H4 (cell line): ENCODE measurements around the gene NPAS2. TPM values are rescaled to one million over a fixed set of nuclear protein-coding genes. Genes with fewer than 3 reads are reported as not detected.

Experiments
- DNase-seq: peaks from one replicate; pipeline ENCODE4 v3.0.0-alpha.2; 2015; ENCODE audit warnings: low spot score
- total RNA-seq: library from RNA; depleted of rRNA; stranded (reverse); fragments of >200 nt; shearing (Covaris generic); gene quantifications from 2 replicates; pipeline ENCODE4 v1.2.3, GENCODE V29; 2014

NPAS2 gene
- total RNA-seq, 1 experiment from 2014 or later: 2.8 TPM

DNA sequence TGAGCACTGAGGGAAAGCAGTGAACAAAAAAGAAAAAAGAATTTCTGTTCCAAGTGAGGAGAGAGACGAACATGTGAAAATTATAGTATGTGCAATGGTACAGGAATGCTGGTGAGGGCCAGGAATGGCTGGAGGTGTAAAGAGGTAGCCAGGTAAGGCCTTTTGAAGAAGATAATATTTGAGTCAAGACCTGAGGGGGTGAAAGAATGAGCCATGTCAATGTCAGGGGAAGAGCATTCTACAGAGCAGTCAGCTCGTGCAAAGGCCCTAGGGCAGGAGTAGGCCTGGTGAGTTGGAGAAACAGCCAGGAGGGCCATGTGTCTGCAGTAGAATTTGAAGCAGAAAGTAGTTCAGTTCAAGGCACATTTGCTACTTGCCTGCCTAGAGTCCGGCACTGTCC lies 169.7 kb downstream of the NPAS2 start:
- no peak for DNase-seq

DNA sequence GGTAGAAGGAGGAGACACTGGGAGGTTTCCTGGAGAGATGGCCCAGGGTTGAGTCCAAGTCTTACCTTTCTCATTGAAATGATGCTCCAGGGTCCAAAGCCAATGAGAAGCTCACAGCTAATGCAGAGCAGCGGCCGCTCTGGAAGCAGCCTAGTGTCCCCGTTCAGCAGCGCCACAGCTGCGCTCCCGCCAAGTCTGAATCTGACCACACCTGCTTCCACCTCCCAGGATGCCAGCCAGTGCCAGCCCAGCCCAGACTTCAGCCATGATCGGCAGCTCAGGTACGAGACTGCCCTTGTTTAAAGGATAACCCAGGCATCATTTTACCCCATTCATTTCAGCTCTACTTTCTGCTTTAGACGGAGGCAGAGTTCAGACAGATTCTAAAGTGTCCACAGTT lies 170.2 kb downstream of the NPAS2 start:
- no peak for DNase-seq

DNA sequence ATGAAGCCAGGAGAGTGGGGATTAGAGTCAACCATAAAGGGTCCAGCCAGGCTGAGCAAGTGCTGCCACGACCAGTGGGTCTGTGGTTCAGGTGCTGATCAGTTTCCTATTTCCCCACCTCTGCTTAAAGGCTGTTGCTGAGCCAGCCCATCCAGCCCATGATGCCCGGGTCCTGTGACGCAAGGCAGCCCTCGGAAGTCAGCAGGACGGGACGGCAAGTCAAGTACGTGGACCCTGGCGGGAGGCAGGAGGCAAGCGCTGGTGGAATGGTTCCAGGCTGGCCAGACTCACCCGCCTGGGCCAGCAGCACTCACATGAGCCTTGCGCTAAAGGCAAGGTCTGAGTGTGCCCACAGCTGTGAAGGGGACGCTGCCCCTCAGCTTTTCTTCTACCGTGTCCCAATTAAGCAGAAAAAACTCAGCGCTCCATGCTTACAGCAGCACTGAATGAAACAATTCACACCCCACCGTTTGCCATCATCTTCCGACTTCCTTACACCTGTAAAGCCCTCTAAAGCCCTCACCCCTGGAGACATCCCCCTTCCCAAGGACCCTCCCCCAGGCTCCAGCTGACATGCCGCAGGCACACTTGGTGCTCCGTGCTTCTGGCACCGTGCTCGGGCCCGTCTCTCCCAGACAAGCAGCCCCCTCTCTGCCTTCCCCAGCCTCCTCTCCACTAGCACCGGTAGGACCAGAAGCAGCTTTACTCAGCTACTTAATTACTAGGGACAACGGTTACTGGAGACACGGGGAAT lies 170.9 kb downstream of the NPAS2 start:
- no peak for DNase-seq

DNA sequence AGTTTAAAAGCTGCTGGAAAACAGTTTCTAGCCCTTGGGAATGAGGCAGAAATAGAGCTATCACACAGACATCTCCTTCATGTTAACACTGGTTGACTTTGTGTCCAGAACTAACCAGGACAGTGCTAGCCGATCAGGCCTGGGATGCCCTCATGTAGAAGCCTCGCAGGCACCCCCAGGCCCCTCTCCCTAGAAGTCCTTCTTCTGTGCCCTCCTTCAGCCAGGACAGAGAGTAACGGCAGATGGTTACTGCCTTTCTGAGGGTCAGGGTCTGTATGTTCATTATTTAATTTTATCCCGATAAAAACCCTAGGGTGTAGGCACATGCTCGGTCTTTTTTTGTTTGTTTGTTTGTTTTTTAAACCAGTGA lies 171.4 kb downstream of the NPAS2 start:
- no peak for DNase-seq

DNA sequence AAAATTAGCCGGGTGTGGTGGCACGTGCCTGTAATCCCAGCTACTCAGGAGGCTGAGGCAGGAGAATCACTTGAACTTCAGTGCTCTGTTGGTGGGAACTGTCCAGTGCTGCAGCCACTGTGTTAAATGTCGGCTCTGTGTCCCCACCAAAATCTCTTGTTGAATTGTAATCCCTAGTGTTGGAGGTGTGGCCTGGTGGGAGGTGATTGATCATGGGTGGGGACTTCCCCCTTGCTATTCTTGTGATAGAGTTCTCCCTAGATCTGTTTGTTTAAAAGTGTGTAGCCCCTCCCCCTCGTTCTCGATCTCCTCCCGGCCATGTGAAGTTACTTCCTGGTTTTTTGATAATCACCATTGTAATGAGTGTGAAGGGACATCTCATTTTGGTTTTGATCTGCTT lies 172.3 kb downstream of the NPAS2 start:
- DNase-seq: no peak

DNA sequence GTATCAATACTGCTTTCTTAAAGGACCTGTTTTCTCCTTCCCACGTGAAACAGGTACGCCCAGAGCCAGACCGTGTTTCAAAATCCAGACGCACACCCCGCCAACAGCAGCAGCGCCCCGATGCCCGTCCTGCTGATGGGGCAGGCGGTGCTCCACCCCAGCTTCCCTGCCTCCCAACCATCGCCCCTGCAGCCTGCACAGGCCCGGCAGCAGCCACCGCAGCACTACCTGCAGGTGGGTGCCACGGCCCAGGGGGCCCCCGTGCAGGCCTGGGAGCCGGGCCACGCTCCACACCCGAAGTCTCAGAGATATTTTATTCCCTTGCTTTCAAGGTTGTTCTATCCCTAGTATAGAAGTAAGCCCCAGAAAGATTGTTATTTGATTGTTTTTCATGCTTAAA lies 173.4 kb downstream of the NPAS2 start:
- DNase-seq: no peak

DNA sequence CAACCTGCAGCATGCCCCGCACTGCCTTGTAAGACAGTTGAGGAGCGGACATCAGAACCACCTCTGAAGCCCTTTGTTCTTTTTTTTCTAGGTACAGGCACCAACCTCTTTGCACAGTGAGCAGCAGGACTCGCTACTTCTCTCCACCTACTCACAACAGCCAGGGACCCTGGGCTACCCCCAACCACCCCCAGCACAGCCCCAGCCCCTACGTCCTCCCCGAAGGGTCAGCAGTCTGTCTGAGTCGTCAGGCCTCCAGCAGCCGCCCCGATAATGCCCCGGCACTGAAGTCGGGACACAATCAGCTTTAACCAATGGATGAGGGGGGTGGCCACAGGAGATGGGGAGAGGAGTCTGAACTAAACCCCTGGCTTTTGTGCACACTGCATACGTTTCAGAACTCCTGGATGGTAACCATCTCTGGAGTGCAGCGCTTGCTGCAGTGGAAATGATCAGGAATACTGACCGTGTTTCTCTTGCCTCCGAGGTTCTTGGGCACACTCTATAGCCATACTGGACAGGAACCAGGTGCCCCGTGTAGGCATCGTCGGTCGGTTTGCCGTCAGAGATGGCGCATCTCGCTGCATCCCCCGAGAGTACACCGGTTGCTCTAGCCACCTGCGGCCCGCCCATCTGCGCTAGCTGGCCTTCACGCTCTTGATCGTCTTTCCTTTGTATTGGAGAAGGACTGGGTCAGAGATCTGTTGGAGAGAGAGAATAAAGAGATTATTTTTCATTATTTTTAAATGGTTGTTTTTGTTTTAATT lies 175.6 kb downstream of the NPAS2 start:
- DNase-seq: no peak

DNA sequence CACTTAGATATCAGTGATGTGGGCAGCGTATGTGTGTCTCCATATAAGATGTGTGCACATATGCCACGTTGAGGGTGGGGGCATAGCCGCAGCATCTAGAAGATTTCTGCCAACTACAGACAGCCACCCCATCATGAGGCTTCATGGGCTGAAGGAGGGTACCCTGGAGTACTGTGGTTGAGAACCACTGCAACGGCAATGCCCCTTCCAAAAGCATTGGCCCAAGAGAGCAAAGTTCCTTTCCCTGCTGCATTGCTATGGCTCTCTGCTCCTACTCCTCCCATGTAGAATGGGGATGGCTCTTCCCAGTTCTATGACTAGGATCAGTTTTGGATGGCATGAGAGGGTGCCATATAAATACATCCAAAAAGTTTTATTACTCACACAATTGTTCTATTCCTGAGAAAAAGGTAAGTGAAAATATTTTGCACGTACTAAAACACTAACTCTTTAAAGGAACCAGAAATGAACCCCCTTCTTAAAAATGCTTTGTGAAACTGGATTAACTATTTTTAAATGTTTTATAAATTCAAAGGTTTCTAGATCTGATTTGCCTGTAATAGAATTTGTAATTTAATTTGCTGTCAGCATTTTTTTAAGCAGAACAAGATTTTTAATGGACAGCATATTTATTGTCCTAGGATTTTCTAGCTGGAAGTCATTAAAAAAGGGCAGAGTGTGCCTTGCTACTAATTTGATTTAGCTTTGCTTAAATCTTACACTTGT lies 177.7 kb downstream of the NPAS2 start:
- no peak for DNase-seq

DNA sequence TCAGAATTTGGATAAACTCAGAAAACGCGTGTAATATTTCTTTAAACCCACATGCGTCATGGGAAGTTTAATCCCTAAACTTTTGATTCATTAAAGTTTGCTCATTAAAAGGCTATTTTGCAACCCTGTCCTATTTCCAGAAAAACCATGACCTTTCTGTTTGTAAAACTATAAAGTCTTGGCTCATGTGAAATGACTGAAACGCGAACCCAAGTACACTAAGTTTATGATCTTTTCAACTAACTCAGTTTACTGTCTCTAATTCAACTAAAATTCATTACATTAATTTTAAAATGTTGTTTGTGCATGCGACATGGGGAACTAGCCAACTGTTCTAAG lies 178.3 kb downstream of the NPAS2 start:
- no peak for DNase-seq

DNA sequence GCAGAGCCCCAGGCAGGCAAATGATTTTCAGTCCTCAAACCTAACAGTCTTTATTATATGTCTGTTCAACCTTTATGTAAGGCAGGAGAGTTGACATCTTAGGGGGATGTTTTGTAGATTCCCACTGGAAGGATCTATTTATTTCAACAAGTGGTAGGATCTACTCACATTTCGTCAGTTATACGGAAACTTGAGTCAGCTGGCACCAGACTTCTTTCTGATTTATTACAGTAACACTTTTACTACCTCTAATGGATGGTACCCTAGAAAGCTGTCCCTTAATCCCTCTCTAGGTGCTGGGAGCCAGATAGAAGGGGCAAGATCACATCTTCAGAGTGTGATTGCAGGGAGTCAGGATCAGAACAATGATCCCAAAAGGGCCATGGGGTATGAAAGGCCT lies 180.1 kb downstream of the NPAS2 start:
- no peak for DNase-seq

DNA sequence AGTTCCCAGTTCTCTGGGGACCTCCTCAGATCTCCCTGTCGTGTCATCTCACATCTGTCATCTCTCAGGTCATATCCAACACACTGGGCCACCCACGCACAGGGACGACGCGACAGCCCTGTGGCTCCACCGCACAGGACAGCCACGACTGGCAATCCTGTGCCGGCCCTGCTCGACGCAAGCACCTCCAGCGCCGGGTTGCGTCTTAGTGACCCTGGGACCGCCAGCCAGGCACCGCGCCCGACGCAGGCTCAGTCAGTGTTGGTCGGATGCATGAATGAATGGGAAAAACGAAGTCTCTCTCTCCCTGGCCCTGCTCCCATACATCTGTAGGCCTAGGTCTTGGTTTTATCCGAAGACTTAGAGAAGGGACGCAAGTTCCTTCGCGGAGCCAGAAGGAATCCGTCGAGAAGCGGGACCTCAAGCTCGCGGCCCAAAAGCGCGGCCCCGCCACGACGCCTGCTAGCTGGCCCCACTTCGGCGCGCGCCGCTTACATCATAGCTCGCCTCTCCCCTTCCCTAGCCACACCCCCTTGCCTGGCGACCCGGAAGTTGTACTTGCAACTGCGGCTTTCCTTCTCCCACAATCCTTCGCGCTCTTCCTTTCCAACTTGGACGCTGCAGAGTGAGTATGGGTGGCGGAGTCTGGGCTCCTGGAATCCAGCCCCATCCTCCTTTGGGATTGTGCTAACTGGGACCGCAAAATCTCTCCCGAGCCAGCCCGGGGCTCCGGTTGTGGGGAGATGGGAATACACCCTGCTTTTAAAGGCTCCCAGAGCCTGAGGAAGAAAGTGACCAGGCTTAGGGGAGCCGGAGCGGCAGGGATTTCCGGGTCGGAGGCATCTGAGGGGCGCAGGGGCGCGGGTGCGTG lies 182.0 kb downstream of the NPAS2 start, which contains the start of gene RPL31:
Gene RPL31 (plus strand): TSS at position 599 of the 871 bp plus-strand sequence. CDS start 413 bp downstream, outside the sequence.
- peak; percentile 97 for DNase-seq

DNA sequence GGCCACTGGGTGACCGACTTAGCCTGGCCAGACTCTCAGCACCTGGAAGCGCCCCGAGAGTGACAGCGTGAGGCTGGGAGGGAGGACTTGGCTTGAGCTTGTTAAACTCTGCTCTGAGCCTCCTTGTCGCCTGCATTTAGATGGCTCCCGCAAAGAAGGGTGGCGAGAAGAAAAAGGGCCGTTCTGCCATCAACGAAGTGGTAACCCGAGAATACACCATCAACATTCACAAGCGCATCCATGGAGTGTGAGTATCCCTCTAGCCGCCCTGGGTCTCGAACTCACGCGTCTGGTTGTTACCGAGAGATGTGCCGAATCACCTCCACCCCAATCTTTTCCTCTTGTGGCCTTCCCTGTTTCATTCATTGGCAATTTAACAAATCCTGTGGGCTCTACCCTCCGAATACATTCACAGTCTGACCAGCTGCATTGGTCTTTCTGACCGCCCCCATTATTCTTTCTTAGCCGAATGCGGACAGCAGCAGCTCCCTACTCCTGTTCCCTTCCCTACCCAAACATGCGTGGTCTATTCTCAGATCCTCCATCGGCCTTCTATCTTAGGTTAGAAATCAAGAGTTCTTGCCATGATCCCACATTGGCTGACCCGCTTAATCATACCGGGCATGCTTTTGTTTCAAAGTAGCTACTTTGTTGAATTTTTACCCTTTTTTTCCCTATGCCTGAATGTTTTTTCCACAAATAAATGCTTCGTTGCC lies 182.8 kb downstream of the NPAS2 start:
- DNase-seq: no peak

DNA sequence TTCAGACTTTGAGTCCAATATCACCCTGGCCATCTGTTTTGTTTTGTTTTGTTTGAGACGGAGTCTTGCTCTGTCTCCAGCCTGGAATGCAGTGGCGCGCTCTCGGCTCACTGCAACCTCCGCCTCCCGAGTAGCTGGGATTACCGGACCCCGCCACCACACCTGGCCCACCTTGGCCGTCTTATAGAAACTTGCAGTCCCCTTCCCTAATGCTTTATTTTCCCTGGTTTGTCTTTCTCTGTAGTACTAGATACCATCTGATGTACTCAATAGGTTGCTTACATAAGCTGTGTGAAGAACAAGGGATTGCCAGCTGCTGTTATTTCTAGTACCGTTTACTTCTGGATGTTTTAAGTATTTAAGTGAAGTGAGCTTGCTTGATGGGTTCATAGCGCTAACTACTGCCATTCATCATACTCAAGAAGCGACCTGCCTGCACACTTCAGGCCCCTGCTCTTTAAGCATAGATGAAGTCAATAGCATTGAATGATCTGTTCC lies 183.4 kb downstream of the NPAS2 start:
- no peak for DNase-seq

DNA sequence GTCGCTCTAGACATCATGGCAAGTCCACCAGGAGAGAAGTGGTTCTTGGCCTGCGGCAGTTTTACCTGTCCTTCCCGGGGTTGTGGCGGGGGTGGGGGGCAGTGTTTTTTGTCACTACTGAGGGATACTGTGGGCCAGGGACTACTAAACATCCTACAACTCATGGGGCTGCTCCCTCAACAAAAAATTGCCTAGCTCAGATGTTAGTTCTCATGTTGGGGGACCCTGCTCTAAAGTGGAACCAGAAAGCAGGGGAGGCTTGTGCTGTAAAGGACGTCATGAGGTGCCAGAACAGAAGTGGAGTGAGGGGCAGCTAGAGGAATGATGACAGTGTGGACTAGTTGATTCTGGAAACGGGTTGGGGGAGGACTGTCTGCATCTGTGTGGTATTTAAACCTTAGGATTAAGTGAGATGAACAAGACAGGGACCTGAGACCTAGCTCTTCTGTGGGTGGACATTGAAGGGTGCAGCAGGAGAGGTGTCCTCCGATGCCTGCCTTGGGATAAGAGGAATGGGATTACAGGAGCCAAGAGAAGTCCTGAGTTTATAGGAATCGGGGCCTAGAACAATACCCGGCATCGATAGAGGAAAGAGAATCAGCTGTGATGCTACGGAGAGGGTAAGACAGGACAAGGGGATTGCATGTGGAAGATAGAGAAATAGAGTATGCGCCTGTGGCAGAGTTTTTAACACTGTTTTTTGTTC lies 184.8 kb downstream of the NPAS2 start:
- DNase-seq: no peak

DNA sequence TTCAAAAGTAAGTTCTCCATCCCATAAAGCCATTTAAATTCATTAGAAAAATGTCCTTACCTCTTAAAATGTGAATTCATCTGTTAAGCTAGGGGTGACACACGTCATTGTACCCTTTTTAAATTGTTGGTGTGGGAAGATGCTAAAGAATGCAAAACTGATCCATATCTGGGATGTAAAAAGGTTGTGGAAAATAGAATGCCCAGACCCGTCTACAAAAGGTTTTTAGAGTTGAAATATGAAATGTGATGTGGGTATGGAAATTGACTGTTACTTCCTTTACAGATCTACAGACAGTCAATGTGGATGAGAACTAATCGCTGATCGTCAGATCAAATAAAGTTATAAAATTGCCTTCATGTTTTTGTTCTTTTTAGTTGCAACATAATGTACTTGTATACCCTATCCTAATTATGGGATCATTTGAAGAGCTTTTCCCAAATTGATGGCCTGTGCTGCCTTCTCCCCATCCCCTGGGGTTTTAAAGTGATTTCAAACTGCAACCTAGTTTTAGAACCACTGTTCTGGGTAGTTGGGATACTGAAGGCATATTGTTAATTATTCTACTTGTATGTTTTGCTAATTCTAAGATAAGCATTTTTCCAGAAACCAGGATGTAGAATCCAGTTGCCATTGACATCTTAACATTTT lies 186.3 kb downstream of the NPAS2 start:
- DNase-seq: no peak

DNA sequence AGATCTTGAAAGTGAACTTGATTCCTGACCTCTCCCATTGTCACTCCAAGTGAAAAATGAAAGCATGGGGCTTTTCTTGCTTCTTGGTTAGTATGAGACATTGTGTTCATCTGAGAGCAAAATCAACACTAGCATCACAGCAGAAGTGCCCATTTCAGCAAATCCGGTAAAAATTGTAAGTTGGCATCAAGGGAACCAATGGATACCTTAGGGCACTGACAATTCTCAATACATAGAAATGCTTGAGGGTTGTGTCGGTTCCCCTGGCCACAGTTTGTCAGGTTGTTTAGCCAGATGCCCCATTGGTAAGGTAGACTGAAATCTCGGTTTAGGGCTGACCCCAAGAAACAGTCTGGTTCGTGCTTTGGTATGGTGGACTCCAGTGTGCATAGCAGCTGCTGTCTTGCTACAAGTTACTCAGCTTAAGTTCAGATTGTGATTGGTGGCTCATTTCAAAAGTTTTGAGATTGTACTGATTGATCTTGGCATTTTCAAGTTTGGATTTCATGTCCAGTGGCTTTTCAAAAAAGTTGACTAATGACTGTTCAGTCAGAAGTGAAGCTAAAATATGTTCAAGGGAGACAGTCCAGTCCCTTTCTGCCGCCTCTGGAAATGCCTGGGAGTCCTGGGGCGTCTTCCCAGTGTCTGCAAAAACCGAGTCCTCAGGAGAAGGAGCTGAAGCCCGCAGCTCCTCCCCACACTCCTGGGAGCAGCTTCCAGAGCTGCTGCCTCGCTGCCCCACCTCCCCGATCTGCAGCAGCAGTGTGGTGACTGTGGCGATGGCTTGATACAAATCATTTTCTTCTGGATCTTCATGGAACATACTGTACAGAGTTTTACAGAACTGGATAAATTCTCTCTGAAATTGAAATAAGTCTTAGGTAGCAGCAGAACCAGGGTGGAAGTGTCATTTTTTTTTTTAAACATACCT lies 187.7 kb downstream of the NPAS2 start:
- no peak for DNase-seq

DNA sequence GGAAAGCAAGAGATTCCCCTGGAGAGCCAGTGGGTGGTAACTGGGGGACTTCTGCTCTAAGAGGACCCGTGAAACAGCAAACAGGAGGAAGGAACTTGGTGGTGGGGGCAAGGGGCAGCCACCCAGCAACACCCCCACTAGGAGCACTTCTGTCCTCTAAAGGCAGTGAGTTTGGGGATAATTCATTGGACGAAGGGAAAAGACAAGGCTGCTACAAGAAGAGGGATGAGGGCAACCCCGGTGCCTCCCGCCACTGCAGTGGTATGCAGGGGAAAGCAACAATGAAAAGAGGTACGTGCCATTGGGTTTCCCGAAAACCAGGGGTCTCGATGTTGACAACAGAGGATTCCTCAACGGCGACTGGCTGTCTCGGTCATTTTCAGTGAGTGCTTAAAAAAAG lies 191.2 kb downstream of the NPAS2 start:
- DNase-seq: no peak

DNA sequence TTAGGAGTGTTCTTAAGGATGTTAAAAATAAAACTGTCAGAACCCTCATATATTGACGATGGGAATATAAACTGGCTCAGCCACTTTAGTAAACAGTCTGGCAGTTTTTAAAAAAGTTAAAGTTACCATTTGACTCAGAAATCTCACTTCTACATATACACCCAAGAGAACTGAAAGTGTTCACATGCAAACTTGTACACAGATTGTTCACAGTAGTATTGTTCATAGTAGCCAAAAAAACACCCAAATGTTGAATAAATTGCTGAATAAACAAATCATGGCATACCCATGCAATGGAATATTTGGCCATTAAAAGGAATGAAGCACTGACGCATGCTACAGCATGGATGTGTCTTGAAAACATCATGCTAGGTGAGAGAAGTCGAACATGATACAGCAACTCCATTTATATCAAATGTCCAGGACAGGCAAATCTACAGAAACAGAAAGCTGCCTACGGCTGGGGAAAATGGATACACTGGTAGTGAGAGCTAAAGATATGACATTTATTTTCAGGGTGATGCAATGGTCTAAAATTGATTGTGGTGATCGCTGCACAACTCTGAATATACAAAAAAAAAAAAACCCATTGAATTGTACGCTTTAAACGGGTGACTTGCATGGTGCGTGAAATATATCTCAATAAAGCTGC lies 192.2 kb downstream of the NPAS2 start:
- no peak for DNase-seq
